HG03196 (cell line): ENCODE data around the gene CATSPERZ.

Experiments
- ATAC-seq: cut with Tn5 transposase; IDR thresholded peaks from one replicate; pipeline ENCODE4 v1.9.1; 2021; ENCODE audit not compliant: unreplicated experiment

The CATSPERZ gene

GRCh38 chr11:64337538-64338249 lies 37.5 kb downstream of the CATSPERZ start:
- ATAC-seq, result no peak

- no peak for ATAC-seq
Observed at GRCh38 chr11:64338716-64339115, 38.6 kb downstream of the CATSPERZ start.

DNA sequence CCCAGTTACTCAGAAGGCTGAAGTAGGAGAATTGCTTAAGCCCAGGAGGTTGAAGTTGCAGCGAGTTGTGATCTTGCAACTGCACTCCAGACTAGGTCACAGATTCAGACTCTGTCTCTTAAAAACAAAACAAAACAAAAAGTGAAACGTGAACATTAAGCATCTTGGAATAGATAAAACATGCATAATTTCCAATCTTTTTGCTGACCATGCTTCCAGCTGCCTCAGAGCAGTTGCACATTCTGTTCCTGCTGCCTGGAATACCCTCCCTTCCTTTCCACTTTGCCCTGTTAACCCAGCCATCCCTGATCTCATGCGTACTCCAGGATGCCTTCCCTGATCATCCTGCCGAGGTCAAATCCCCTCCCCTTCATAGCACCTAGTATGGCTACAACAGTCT lies 39.1 kb downstream of the CATSPERZ start:
- no peak for ATAC-seq

DNA sequence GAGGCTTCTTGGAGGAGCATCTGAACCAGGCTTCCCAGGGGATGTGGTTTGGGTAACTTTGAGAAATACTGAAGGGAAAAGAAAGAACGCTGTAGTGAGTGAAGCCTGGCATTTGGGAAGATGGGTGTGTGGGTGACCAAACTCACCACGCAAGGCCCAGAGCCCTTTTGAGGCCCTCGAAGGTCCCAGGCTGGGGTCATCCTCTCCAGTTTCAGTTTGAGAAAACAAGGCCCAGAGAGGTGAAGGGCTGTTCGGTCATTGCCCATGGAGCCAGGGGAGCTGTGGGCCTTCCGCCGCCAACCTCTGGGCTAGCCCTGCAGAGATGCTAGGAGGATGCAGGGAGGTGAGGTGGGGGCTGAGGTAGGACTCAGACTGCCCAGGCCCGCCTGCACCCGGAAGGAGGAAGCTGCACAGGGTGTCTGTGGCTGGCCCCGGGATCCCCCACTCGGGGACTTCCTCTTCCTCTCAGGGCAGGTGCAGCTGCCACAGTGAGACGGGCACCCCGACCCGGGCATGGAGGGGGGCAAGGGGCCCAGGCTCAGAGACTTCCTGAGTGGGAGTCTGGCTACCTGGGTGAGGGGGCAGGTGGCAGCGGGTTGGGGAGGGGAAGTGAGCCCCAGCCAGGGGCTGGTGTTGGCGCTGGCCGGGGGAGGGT lies 39.7 kb downstream of the CATSPERZ start, which contains the start of gene CCDC88B:
Gene CCDC88B, plus strand, starts transcription at position 451 of the 655 bp plus-strand sequence. Its CDS starts 63 bp downstream, at position 514.
- ATAC-seq, result peak; percentile 52

DNA sequence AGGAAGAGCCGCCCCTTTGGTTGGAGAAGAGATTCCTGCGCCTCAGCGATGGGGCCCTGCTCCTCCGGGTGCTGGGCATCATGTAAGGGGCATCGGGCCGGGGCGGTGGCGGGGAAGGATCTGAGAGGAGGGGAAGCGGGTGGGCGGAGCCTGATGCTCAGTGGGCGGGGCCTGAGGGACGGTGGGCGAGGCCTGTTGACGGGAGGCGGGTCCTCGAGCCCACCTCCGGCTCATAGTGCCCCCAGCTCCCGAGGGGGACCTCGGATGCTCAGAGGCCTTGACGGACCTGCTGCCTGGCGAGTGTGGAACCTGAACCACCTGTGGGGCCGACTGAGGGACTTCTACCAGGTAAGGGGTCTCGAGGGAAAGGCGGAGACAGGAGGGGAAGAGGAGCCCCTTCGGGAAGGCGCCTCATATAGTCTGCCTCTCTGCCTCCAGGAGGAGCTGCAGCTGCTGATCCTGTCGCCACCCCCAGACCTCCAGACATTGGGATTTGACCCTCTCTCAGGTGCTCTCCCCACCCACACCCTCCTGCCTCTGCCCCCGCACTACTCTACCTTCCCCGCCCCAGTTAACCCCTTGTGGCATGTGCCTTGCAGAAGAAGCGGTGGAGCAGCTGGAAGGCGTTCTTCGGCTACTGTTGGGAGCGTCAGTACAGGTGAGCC lies 40.6 kb downstream of the CATSPERZ start:
- ATAC-seq, result peak; percentile 38

DNA sequence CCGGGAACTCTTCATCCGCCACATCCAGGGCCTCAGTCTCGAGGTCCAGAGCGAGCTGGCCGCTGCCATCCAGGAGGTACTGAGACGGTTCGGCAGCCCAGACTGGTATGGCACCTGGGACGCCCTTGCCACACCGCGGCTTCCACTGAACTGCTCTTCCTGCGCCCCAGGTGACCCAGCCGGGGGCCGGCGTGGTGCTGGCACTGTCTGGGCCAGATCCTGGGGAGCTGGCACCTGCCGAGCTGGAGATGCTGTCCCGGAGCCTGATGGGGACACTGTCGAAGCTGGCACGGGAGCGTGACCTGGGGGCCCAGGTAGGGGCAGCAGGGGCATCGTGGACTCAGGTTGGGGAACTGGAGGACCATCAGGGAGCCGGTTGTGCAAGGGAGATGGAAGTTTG lies 41.3 kb downstream of the CATSPERZ start:
- ATAC-seq, result no peak

GRCh38 chr11:64341851-64342791 lies 42.0 kb downstream of the CATSPERZ start:
- ATAC-seq, result no peak

- no peak for ATAC-seq
Observed at GRCh38 chr11:64342869-64343745, 42.9 kb downstream of the CATSPERZ start.

- ATAC-seq, result no peak
Observed at GRCh38 chr11:64343767-64344559, 43.8 kb downstream of the CATSPERZ start.

DNA sequence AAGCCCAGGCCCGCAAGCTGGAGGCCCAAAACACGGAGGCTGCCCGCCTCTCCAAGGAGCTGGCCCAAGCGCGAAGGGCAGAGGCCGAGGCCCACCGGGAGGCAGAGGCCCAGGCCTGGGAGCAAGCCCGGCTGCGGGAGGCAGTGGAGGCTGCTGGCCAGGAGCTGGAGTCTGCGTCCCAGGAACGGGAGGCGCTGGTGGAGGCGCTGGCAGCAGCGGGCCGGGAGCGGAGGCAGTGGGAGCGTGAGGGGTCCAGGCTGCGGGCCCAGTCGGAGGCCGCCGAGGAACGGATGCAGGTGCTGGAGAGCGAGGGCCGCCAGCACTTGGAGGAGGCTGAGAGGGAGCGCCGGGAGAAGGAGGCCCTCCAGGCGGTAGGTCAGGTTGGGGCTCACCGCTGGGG lies 44.6 kb downstream of the CATSPERZ start:
- no peak for ATAC-seq

DNA sequence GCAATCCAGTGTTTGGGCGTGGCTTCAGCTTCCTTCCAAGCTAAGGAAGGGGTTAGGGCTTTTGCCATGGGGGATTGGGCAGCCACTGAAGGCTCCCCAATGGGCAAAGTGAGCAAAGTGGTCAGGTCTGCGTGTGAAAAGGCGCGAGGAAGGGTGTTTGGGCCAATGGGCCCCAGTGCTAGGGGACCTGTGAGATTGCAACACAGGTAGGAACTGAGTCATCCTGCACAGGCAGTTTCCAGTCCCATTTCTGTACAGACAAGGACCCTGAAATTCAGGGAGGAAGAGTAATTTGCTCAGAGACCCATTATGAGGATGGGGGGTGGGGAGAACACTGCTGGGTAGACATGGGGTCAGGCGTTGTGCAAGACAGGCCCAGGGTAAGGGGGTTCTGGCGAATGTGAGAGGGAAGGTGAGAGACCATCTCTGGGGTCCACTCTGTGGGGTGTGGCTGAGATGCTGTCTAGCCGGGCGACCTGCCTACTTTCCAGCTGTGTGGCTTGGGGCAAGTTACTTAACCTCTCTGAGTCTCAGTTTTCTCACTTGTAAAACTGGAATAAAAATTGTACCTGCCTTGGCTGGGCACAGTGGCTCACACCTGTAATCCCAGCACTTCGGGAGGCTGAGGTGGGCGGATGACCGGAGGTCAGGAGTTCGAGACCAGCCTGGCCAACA lies 47.2 kb downstream of the CATSPERZ start:
- ATAC-seq, result no peak

- no peak for ATAC-seq
Observed at GRCh38 chr11:64348383-64349024, 48.3 kb downstream of the CATSPERZ start.

DNA sequence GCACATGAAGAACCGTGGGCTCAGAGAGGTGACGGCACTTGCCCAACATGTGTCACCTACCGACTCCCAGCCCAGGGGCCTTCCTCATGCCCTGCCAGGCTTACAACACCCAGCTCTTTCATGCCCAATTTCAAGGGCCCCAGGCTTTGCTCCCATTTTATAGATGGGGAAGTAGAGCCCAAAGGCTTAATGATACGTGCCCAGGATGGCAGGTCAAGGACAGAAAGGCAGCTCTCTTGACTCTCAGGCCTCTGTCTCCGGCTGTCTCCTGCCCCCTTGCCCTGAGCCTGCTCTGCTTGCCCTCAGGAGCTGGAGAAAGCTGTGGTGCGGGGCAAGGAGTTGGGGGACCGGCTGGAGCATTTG lies 48.8 kb downstream of the CATSPERZ start:
- no peak for ATAC-seq

DNA sequence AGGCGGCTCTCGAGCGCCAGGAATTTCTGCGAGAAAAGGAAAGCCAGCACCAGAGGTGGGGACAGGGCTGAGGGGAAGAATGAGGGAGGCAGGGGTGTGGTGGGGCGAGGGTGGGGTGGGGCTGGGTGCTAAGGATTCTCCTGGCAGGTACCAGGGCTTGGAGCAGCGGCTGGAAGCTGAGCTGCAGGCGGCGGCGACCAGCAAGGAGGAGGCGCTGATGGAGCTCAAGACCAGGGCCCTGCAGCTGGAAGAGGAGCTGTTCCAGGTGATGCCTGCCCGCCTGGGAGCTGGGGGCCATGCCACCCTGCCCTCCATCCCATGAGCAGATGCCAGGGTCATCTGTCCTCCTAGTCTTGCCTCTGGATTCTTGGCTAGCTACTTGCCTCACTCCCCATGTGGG lies 49.2 kb downstream of the CATSPERZ start:
- no peak for ATAC-seq

GRCh38 chr11:64351136-64351631 lies 51.0 kb downstream of the CATSPERZ start:
- no peak for ATAC-seq

GRCh38 chr11:64352099-64352994 lies 52.2 kb downstream of the CATSPERZ start:
- ATAC-seq, result no peak
